Type B pancreatic cell (in vitro differentiated cells): ENCODE measurements around the gene SEPTIN1. TPM values are rescaled to one million over a fixed set of nuclear protein-coding genes. Genes with fewer than 3 reads are reported as not detected.

Source experiments
- DNase-seq: peaks from one replicate; pipeline ENCODE4 v3.0.0; 2021; ENCODE audit warnings: mixed read lengths; ENCODE audit not compliant: unreplicated experiment; ENCODE audit errors: extremely low spot score
- H3K27ac Mint-ChIP-seq: 2 replicates; pipeline ENCODE4 v1.8.0; 2021; ENCODE audit warnings: mild to moderate bottlenecking, mixed read lengths
- H3K27me3 Mint-ChIP-seq: 2 replicates; pipeline ENCODE4 v1.8.0; 2021; ENCODE audit warnings: mixed read lengths
- H3K36me3 Mint-ChIP-seq: 2 replicates; pipeline ENCODE4 v1.8.0; 2021; ENCODE audit warnings: mixed read lengths
- H3K4me1 Mint-ChIP-seq: one replicate; pipeline ENCODE4 v1.8.0; 2021; ENCODE audit warnings: mixed read lengths; ENCODE audit not compliant: unreplicated experiment
- H3K4me3 Mint-ChIP-seq: 2 replicates; pipeline ENCODE4 v1.8.0; 2021; ENCODE audit warnings: mild to moderate bottlenecking, mixed read lengths
- H3K9me3 Mint-ChIP-seq: 2 replicates; pipeline ENCODE4 v1.8.0; 2021; ENCODE audit warnings: mixed read lengths
- total RNA-seq: library from RNA; stranded (reverse); gene quantifications from 2 replicates; pipeline ENCODE4 v1.2.1, GENCODE V29; 2021; ENCODE audit warnings: low replicate concordance
- TF ChIP-seq, protein P1 (sequence below): fragments of 200-600 bp; sonication (generic); conservative IDR thresholded peaks from 2 replicates; pipeline ENCODE4 v1.5.0; 2021; ENCODE audit warnings: antibody characterized with exemption, mild to moderate bottlenecking

Gene SEPTIN1
- total RNA-seq, 1 donor from 2014 or later, result 2.3 TPM

DNA sequence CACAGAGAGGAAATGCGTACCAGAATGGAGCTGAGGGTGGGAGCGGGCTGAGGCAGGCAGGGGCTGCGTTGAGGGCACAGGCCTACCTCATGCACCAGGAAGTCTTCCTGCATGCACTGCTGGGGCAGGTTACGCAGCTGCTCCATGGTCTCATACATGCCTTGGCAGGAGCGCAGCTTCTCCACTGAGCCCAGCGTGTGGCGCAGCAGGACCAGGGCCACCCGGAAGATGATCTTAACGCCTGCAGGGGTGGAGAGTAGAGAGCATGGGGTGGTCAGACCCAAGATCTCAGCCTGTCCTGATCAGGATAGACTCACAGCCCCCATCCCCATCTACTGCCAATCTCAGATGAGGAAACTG, 23.8 kb downstream of the SEPTIN1 start:
- peaks cover 11% of the 10 kb centered on the region for H3K4me1 Mint-ChIP-seq
- TF ChIP-seq, protein P1, sequence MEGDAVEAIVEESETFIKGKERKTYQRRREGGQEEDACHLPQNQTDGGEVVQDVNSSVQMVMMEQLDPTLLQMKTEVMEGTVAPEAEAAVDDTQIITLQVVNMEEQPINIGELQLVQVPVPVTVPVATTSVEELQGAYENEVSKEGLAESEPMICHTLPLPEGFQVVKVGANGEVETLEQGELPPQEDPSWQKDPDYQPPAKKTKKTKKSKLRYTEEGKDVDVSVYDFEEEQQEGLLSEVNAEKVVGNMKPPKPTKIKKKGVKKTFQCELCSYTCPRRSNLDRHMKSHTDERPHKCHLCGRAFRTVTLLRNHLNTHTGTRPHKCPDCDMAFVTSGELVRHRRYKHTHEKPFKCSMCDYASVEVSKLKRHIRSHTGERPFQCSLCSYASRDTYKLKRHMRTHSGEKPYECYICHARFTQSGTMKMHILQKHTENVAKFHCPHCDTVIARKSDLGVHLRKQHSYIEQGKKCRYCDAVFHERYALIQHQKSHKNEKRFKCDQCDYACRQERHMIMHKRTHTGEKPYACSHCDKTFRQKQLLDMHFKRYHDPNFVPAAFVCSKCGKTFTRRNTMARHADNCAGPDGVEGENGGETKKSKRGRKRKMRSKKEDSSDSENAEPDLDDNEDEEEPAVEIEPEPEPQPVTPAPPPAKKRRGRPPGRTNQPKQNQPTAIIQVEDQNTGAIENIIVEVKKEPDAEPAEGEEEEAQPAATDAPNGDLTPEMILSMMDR, result no peak
- no peak overlapping the region for H3K27ac Mint-ChIP-seq
- H3K4me3 Mint-ChIP-seq, result no peak overlapping the region
- H3K36me3 Mint-ChIP-seq, result peaks cover 18% of the 10 kb centered on the region
- H3K9me3 Mint-ChIP-seq, result no peaks in the 10 kb centered on the region
- DNase-seq, result no peak
- H3K27me3 Mint-ChIP-seq, result no peaks in the 10 kb centered on the region

GRCh38 chr16:30357715-30358576, 24.4 kb downstream of the SEPTIN1 start:
- Mint-ChIP-seq H3K36me3 (peaks cover 13% of the 10 kb centered on the region), H3K9me3 (no peaks in the 10 kb centered on the region), H3K27ac (peak overlapping the region; percentile 25), H3K27me3 (no peaks in the 10 kb centered on the region), H3K4me1 (peaks cover 11% of the 10 kb centered on the region), H3K4me3 (no peak overlapping the region)
- TF ChIP-seq, protein P1, result no peak
- no peak for DNase-seq

DNA sequence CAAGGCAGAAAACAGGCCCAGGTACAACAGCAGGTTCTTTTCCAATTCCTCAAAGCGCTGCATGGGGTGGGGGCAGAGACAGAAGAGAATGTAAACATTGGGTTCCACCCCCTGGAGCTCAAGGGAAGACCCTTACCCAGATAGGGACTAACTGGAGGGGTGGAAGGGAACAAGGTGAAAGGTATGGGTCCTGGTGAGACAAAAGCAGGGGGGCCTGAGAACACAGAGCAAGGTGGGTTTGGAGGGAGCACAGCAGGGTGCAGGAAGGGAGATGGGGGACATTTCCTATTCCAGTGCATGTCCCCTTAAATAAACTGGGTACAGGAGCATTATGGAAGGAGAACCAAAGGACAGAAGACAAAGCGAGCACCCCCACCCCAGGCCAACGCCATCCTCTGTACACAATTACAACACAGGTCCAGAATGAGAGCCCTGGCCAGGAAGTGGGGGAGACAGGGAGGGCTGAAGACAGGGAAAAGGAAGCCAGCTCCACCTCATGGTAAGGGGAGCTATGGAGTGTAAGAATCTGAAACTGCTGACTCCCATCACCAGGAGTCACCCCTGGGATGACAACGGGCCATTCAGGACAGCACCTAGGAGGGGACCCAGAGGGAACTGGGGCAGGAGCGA, 25.2 kb downstream of the SEPTIN1 start:
- no peak for DNase-seq
- Mint-ChIP-seq H3K9me3 (no peaks in the 10 kb centered on the region), H3K4me1 (peaks cover 11% of the 10 kb centered on the region), H3K4me3 (no peak overlapping the region), H3K27ac (peak overlapping the region; percentile 99), H3K36me3 (peaks cover 9% of the 10 kb centered on the region), H3K27me3 (no peaks in the 10 kb centered on the region)
- TF ChIP-seq, protein P1, result no peak

DNA sequence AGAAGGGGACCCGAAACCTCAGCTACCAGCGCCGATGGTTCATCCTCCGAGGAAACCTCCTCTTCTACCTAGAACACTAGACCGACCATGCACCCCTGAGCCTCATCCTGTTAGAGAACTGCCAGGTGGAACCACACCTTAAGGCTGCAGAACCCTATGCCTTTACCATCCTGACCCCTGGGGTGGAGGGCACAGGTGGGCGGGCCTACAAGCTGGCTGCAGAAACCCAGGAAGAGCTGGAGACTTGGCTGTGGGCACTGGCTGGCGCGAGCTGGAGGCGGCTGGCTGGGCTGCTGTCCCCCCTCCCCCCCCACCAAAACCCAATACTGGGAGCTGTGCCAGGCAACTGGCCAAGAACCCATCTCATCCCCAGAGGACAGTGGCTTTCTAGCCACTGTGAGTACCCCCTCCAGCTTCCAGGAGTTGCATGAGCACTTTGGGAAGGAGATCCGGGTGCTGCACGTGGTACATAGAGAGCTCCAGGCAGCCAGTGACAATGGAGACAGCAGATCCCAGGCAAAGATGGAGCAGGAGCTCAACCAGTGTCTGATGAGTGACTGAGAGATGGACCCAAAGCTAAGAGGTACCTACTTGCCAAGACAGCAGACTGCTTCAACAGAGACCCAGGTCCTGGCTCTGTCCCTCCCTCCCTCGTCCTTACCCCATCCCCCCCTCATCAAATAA, 25.8 kb downstream of the SEPTIN1 start:
- Mint-ChIP-seq H3K27me3 (no peaks in the 10 kb centered on the region), H3K9me3 (no peaks in the 10 kb centered on the region), H3K27ac (peak overlapping the region; percentile 99), H3K4me1 (peaks cover 11% of the 10 kb centered on the region), H3K4me3 (peak overlapping the region; percentile 94), H3K36me3 (peaks cover 8% of the 10 kb centered on the region)
- no peak for DNase-seq
- TF ChIP-seq, protein P1, result no peak

- peaks cover 8% of the 10 kb centered on the region for H3K36me3 Mint-ChIP-seq
- no peaks in the 10 kb centered on the region for H3K27me3 Mint-ChIP-seq
- TF ChIP-seq, protein P1, result no peak
- H3K4me1 Mint-ChIP-seq, result peaks cover 11% of the 10 kb centered on the region
- no peaks in the 10 kb centered on the region for H3K9me3 Mint-ChIP-seq
- no peak for DNase-seq
- peak overlapping the region; percentile 99 for H3K27ac Mint-ChIP-seq
- H3K4me3 Mint-ChIP-seq, result peak overlapping the region; percentile 94
These were observed 26.4 kb downstream of the SEPTIN1 start for GRCh38 chr16:30355954-30356308.
